Glomerular visceral epithelial cell (primary cell): Measurements from ENCODE around the gene SPATA2.

Experiments
- DNase-seq: peaks from one replicate; pipeline ENCODE4 v3.0.0-alpha.2; 2016; ENCODE audit errors: extremely low spot score

The SPATA2 gene

DNA sequence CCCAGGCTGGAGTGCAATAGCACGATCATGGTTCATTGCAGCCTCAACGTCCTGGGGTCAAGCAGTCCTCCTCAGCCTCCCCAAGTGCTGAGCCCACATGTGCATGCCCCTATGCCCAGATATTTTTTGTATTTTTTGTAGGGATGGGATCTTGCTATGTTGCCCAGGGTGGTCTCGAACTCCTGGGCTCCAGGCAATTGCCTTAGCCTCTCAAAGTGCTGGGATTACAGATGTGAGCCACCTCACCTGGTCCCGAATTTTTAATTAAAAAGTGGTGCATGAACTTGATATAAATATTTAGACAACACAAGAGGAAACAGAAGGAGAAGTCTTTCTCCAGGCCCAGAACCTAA, 13.8 kb upstream of the SPATA2 start:
- no peak for DNase-seq

- DNase-seq = peak; percentile 84
Measured at GRCh38 chr20:49928411-49929141, 13.2 kb upstream of the SPATA2 start.

GRCh38 chr20:49925901-49926454, 10.6 kb upstream of the SPATA2 start:
- no peak for DNase-seq

- DNase-seq = no peak
Measured at GRCh38 chr20:49924247-49924646, 8.9 kb upstream of the SPATA2 start.

DNA sequence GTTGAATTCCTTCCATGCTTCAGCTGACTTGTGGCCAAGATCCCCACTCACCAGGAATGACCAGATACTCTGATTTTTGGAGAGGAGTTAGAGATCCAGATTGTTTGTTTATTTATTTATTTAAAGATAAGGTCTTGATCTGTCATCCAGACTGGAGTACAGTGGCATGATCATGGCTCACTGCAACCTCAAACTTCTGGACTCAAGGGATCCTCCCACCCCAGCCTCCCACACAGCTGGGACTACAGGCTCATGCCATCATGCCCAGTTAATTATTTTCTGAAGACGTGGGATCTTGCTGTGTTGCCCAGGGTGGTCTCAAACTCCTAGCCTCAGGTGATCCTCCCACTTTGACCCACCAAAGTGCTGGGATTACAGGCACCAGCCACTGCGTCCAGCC, 4.1 kb upstream of the SPATA2 start:
- no peak for DNase-seq

GRCh38 chr20:49919009-49919408, 3.7 kb upstream of the SPATA2 start:
- DNase-seq = no peak

DNA sequence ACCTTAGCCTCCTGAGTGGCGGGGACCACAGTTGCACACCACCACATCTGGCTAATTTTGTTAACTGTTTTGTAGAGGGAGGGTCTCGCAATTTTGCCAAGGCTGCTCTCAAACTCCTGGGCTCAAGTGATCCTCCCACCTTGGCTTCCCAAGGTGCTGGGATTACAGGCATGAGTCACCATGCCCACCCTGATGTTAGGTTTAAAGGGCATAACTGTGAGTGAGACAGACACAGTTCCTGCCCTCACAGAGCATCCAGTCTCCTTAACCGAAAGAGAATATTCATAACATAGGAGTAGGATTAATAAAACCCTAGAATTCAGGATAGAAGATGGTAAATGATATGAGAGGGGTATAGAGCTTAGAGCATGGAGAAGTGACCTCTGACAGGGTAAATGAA, 3.1 kb upstream of the SPATA2 start:
- DNase-seq = no peak

- DNase-seq = peak; percentile 44
Measured at GRCh38 chr20:49916146-49917002, 1.0 kb upstream of the SPATA2 start.

- DNase-seq = no peak
Measured at GRCh38 chr20:49915118-49915379, 280 bp downstream of the SPATA2 start.

DNA sequence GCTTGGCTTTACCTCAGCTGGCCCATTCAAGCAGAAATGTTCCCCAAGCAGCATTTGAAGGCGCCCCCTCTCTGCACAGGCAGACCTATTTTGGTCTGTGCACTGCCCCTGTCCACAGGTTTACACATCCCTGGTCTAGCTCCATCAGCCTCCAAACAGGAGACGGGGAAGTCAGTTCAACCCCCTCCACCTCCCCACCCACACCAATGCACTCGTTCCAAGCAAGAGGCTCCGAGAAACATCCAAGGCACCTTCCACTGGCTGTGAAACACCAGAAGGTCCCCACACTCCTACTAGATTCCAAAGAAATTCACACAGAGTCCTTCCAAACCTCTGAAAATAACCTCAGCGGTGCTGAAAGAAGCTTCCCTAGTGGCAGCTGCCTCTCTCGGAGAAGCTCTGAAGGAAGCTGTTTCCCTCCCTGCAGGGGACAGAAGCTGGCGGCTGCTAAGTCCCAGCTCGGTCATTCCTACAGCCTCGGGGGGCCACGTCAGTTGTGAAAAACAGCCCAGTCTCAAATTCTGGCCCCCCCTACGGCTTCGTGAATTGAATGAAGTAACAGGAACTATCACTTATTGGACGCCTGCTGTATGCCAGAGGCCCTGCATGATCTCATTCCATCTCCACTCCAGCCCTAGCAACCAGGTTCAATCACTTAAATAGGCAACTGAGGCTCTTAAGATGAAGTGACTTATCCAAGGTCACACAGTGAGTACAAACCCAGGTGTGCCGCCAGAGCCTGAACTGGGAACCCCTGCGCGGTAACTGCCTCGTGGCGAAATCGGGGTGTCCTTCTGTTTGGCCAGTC, 815 bp downstream of the SPATA2 start:
- no peak for DNase-seq

GRCh38 chr20:49913399-49914047, 1.8 kb downstream of the SPATA2 start:
- no peak for DNase-seq

GRCh38 chr20:49910340-49910706, 5.0 kb downstream of the SPATA2 start:
- DNase-seq = no peak

DNA sequence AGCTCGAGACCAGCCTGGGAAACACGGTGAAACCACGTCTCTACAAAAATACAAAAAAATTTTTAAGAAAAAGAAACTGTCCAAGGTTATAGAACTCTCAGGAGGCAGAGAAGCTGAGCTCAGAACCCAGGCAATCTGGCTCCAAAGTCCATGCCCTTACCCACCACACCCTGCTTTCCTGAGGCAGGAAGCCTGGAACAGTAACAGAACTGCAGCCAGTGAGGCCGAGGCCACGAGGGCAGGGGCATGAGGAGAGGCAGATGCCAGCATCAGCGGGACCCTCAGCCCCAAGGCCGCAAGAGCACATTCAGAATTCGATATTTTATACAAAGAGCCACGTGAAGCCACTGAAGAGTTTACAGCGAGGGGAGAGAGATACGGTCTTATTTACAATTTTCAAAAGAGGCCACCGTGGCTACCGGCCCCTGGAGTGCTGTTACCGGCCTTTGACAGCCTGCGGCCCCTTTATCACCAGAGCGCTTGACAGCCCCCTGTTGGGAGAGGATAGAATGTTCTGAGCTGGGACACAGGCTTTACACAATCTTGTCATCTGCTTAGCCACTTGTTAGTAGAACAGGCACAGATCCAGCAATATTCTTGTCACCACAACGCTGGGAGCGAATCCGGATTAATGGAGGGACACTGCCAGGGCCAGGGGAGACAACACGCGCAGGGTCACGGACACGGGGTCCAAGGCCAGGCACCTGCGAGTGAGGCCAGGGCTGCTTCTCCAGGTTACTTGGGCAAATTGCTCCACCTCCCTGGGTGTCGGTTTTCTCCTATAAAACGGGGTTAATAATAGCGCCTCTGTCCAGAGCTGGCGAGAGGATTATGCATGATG, 5.6 kb downstream of the SPATA2 start:
- no peak for DNase-seq

- DNase-seq = no peak
Measured at GRCh38 chr20:49908258-49908565, 7.1 kb downstream of the SPATA2 start.

DNA sequence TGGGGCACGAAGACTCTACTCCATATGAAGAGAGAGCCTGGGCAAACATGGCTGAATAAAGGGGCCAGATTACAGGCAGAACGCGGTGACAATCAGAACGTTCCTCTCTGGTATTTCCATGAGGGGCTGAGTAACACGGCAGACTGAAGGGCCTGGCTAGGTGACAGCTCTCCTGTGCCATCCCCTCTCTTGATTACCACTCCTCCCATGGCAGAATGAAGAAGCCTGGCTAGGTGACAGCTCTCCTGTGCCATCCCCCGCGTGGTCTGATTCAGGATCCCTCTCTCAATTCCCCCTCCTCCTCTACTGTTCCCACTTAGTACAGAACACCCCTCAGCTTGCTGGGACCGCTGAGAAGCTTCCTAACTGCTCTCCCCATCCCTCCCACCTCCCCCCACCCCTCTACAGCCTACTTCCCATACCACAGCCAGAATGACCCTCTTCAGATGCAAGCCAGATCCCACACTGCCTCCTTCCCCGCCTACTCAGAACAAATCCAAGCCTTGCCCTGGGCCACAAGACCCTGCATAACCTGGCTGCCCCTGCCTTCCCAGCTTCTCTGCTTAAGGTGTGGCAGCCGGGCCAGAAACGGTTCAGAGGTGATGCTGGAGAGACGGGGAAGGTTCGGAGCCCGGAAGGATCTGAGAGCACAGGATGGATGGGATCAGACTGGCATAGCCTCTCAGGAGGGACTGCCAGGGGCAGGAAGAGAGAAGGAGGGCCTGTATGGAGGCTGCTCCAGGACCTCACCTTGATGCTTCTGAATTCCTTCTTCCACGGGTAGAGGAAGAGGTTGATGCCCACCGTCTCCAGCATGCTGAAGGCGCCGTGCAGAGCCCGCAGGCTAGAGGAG, 7.7 kb downstream of the SPATA2 start:
- no peak for DNase-seq

DNA sequence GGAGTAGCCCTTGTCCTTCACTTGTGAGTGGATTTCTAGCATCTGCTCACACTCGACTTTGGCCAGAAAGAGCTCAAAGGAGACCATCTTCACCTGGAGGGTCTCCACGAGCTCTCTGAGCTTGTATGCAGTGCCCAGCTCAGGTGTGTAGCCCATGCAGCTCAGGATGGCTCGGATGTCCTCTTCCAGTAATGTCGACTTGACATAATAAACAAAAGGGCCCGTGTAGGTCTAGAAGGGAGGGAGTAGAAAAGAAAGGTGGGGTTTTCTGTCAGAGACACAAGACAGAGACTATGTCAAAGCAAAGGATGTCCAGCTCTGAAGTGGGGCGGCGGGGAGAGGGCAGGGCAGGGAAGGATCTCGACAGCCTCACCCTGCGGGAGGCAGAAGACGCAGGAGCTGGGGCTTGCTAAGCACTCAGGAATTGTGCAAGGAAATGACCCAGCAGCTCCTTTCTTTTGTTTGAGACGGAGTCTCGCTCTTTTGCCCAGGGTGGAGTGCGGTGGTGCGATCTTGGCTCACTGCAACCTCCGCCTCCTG, 8.6 kb downstream of the SPATA2 start:
- DNase-seq = no peak

DNA sequence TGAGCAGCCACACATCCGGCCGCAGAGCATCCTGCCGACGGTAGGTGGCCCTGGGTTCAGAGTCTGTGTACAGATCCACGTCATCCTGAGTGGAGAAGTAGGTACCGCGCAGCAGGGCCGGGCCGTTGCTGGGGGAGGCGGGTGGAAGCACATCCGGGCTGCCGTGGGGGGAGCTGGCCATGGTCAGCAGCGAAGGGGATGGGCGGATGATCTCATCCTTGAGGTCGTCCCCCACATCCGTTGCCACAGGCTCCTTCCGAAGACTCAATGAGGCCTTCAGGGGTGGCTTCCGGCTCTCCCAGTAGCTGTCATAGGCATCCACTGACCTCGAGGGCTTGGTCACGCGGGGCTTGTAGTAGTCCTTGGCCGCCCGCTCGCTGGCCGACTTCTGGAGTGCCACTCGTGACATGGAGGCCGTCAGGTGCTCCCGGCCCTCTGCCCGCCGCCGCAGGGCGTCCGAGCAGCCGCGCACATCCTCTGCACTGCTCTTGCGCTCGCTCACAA, 9.2 kb downstream of the SPATA2 start:
- no peak for DNase-seq

DNA sequence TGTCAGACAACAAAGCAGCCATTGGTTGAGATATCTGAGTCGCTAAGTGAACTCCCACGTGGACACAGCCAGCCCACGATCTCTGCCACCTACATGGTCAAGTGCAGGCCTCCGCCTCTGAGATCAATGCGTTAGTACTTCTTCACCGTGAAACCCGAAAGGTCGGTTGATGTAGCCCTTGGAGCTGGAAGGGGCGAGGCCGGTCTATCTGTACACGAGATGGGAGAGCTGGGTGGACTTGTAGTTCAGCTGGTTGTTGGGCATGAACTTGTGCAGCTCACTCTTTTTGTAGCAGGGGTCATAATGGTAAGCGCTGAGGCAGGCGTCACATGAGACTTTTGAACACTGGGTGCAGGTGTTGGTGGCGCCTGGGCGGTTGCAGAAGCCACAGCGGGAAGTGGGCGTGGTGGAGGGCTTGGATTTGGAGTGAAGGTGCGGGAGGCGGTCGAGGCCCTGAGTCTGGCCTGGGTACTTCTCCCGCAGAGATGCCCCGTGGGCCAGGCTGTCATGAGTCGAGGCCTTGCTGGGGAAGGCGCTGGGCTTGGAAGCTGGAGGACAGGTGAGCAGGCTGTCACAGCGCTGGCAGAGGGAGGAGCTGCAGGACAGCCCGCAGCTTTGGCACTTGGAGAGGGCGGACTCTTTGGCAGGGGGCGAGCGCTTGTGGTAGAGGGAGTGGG, 9.8 kb downstream of the SPATA2 start:
- DNase-seq = no peak
